ENCODE data around the gene RTL1.

Gene RTL1

GRCh38 chr14:100887728-100888335, 15.7 kb downstream of the RTL1 start:
- H3K9me2 ChIP-seq (replicated peaks; ENCODE audit: insufficient read depth, low read length): no peaks in the 10 kb centered on the region
- no peaks in the 10 kb centered on the region for H3K4me1 ChIP-seq (ENCODE audit: low read length)
- H4K20me1 ChIP-seq (ENCODE audit: insufficient read depth, low read length): no peaks in the 10 kb centered on the region
- no peaks in the 10 kb centered on the region for H3K36me3 ChIP-seq (replicated peaks; ENCODE audit: insufficient read depth, low read length)
- H3K9ac ChIP-seq (ENCODE audit: low read length): no peak overlapping the region
- peaks cover 37% of the 10 kb centered on the region for H3K27me3 ChIP-seq (replicated peaks; ENCODE audit: insufficient read depth, low read length)
- H2AFZ ChIP-seq (ENCODE audit: low read length): no peak overlapping the region
- no peak overlapping the region for H3K27ac ChIP-seq (ENCODE audit: low read length)
- no peak overlapping the region for H3K4me2 ChIP-seq (ENCODE audit: low read depth, low read length)
- H3K4me3 ChIP-seq (ENCODE audit: low read length): no peak overlapping the region
- no peaks in the 10 kb centered on the region for H3K9me3 ChIP-seq (replicated peaks; ENCODE audit: insufficient read depth, low read length)
- no peaks in the 10 kb centered on the region for H3F3A ChIP-seq (ENCODE audit: insufficient read depth, low read length)
- no peak for DNase-seq
- TF ChIP-seq, protein P1, sequence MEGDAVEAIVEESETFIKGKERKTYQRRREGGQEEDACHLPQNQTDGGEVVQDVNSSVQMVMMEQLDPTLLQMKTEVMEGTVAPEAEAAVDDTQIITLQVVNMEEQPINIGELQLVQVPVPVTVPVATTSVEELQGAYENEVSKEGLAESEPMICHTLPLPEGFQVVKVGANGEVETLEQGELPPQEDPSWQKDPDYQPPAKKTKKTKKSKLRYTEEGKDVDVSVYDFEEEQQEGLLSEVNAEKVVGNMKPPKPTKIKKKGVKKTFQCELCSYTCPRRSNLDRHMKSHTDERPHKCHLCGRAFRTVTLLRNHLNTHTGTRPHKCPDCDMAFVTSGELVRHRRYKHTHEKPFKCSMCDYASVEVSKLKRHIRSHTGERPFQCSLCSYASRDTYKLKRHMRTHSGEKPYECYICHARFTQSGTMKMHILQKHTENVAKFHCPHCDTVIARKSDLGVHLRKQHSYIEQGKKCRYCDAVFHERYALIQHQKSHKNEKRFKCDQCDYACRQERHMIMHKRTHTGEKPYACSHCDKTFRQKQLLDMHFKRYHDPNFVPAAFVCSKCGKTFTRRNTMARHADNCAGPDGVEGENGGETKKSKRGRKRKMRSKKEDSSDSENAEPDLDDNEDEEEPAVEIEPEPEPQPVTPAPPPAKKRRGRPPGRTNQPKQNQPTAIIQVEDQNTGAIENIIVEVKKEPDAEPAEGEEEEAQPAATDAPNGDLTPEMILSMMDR (IDR thresholded peaks at IDR 0.05; ENCODE audit: low read length): no peak
- TF ChIP-seq EZH2 (optimal IDR thresholded peaks at IDR 0.05; ENCODE audit: low read depth, low read length) (no peak), EZH2phosphoT487 (IDR thresholded peaks at IDR 0.05; ENCODE audit: low read length) (no peak)
- no peaks in the 10 kb centered on the region for H3K79me2 ChIP-seq (ENCODE audit: low read length)

GRCh38 chr14:100885617-100886016, 17.9 kb downstream of the RTL1 start:
- Histone ChIP-seq H3K4me2 (ENCODE audit: low read depth, low read length) (no peak overlapping the region), H3K4me1 (ENCODE audit: low read length) (no peaks in the 10 kb centered on the region), H3K27me3 (replicated peaks; ENCODE audit: insufficient read depth, low read length) (peaks cover 32% of the 10 kb centered on the region), H3K36me3 (replicated peaks; ENCODE audit: insufficient read depth, low read length) (no peaks in the 10 kb centered on the region), H3K79me2 (ENCODE audit: low read length) (no peaks in the 10 kb centered on the region), H3K4me3 (ENCODE audit: low read length) (no peak overlapping the region), H2AFZ (ENCODE audit: low read length) (no peak overlapping the region), H3F3A (ENCODE audit: insufficient read depth, low read length) (no peaks in the 10 kb centered on the region), H3K9me2 (replicated peaks; ENCODE audit: insufficient read depth, low read length) (no peaks in the 10 kb centered on the region), H4K20me1 (ENCODE audit: insufficient read depth, low read length) (no peaks in the 10 kb centered on the region), H3K27ac (ENCODE audit: low read length) (no peak overlapping the region), H3K9ac (ENCODE audit: low read length) (no peak overlapping the region), H3K9me3 (replicated peaks; ENCODE audit: insufficient read depth, low read length) (no peaks in the 10 kb centered on the region)
- TF ChIP-seq EZH2phosphoT487 (IDR thresholded peaks at IDR 0.05; ENCODE audit: low read length) (no peak), EZH2 (optimal IDR thresholded peaks at IDR 0.05; ENCODE audit: low read depth, low read length) (no peak)
- TF ChIP-seq, protein P1 (IDR thresholded peaks at IDR 0.05; ENCODE audit: low read length): no peak
- no peak for DNase-seq

- no peak overlapping the region for H3K27ac ChIP-seq (ENCODE audit: low read length)
- H3K9ac ChIP-seq (ENCODE audit: low read length): no peak overlapping the region
- no peaks in the 10 kb centered on the region for H3F3A ChIP-seq (ENCODE audit: insufficient read depth, low read length)
- no peak overlapping the region for H3K4me2 ChIP-seq (ENCODE audit: low read depth, low read length)
- no peak overlapping the region for H3K4me3 ChIP-seq (ENCODE audit: low read length)
- no peaks in the 10 kb centered on the region for H3K9me3 ChIP-seq (replicated peaks; ENCODE audit: insufficient read depth, low read length)
- H3K9me2 ChIP-seq (replicated peaks; ENCODE audit: insufficient read depth, low read length): no peaks in the 10 kb centered on the region
- H3K36me3 ChIP-seq (replicated peaks; ENCODE audit: insufficient read depth, low read length): no peaks in the 10 kb centered on the region
- H3K4me1 ChIP-seq (ENCODE audit: low read length): no peaks in the 10 kb centered on the region
- no peaks in the 10 kb centered on the region for H4K20me1 ChIP-seq (ENCODE audit: insufficient read depth, low read length)
- no peaks in the 10 kb centered on the region for H3K79me2 ChIP-seq (ENCODE audit: low read length)
- H2AFZ ChIP-seq (ENCODE audit: low read length): no peak overlapping the region
- H3K27me3 ChIP-seq (replicated peaks; ENCODE audit: insufficient read depth, low read length): peaks cover 32% of the 10 kb centered on the region
- no peak for DNase-seq
- TF ChIP-seq, protein P1 (IDR thresholded peaks at IDR 0.05; ENCODE audit: low read length): no peak
- no peak for TF ChIP-seq EZH2phosphoT487 (IDR thresholded peaks at IDR 0.05; ENCODE audit: low read length)
- no peak for TF ChIP-seq EZH2 (optimal IDR thresholded peaks at IDR 0.05; ENCODE audit: low read depth, low read length)
Observed at GRCh38 chr14:100885196-100885595, 18.3 kb downstream of the RTL1 start.
